Tibial artery (tissue), 4 donors: ENCODE measurements around the gene ZBTB7C.

Experiments
- DNase-seq, 2 donors: peaks; one replicate each; pipeline ENCODE4 v3.0.0-alpha.2; 2019
- H3K27ac ChIP-seq, 2 donors: fragments of 200-600 bp; sonication (generic) in 1 of 2; 1 replicate in 1 of 2; 2 replicates in 1 of 2; pipeline ENCODE4 v1.5.1; 2018 to 2019; ENCODE audit warnings: mild to moderate bottlenecking in 1 of 2
- H3K27me3 ChIP-seq, 2 donors: fragments of 200-600 bp; sonication (generic) in 1 of 2; one replicate each; pipeline versions ENCODE4 v1.5.1 to v1.6.0; 2016 to 2019
- H3K36me3 ChIP-seq, 3 donors: fragments of 200-600 bp; sonication (generic) in 2 of 3; one replicate each; pipeline ENCODE4 v1.5.1; 2016 to 2019; ENCODE audit warnings: mild to moderate bottlenecking in 2 of 3
- H3K4me1 ChIP-seq, 4 donors: fragments of 200-600 bp; sonication (generic) in 2 of 4; 1 replicate in 3 of 4; 2 replicates in 1 of 4; pipeline ENCODE4 v1.5.1; 2016 to 2019
- H3K4me3 ChIP-seq, 2 donors: fragments of 200-600 bp; sonication (generic) in 1 of 2; 1 replicate in 1 of 2; 2 replicates in 1 of 2; pipeline ENCODE4 v1.5.1; 2018 to 2019; ENCODE audit warnings: mild to moderate bottlenecking in 2 of 2
- H3K9me3 ChIP-seq, 3 donors: fragments of 200-600 bp; sonication (generic) in 1 of 3; one replicate each; pipeline ENCODE4 v1.5.1; 2016 to 2019
- CTCF ChIP-seq, 2 experiments: fragments of 200-600 bp in 1 of 2; fragments of 450-650 bp in 1 of 2; IDR thresholded peaks; one replicate each; pipeline ENCODE4 v1.5.1; 2017 to 2019; ENCODE audit warnings: antibody characterized with exemption in 2 of 2, mild to moderate bottlenecking in 1 of 2, moderate library complexity in 1 of 2
- intact Hi-C: fragments of 100-400 bp; cut with DNase I; formaldehyde crosslinking; loops from one replicate; pipeline ENCODE4 v1.15.0; 2023; ENCODE audit warnings: low total_unique reads

ZBTB7C gene

GRCh38 chr18:48321121-48321520 lies 88.1 kb downstream of the ZBTB7C start:
- intact Hi-C loops, result no loop called here
- peaks cover 0 to 10% (median 0%) of the 10 kb centered on the region in 4 donors for H3K4me1 ChIP-seq
- H3K27me3 ChIP-seq, result no peaks in the 10 kb centered on the region
- no peak overlapping the region for H3K4me3 ChIP-seq
- TF ChIP-seq CTCF (IDR thresholded peaks at IDR 0.05), result no peak
- no peak overlapping the region for H3K27ac ChIP-seq
- H3K9me3 ChIP-seq, result no peaks in the 10 kb centered on the region
- no peaks in the 10 kb centered on the region for H3K36me3 ChIP-seq
- DNase-seq, result no peak

GRCh38 chr18:48320639-48320945 lies 88.6 kb downstream of the ZBTB7C start:
- Histone ChIP-seq H3K27ac (no peak overlapping the region), H3K4me1 (peaks cover 0 to 10% (median 0%) of the 10 kb centered on the region in 4 donors), H3K36me3 (no peaks in the 10 kb centered on the region), H3K27me3 (no peaks in the 10 kb centered on the region), H3K4me3 (no peak overlapping the region), H3K9me3 (no peaks in the 10 kb centered on the region)
- TF ChIP-seq CTCF (IDR thresholded peaks at IDR 0.05), result no peak
- intact Hi-C loops, result no loop called here
- no peak for DNase-seq

GRCh38 chr18:48319801-48320638 lies 89.2 kb downstream of the ZBTB7C start:
- no peaks in the 10 kb centered on the region for H3K9me3 ChIP-seq
- H3K27me3 ChIP-seq, result no peaks in the 10 kb centered on the region
- H3K36me3 ChIP-seq, result no peaks in the 10 kb centered on the region
- intact Hi-C loops, result no loop called here
- no peak overlapping the region for H3K27ac ChIP-seq
- TF ChIP-seq CTCF (IDR thresholded peaks at IDR 0.05), result no peak
- H3K4me1 ChIP-seq, result peaks cover 0 to 10% (median 0%) of the 10 kb centered on the region in 4 donors
- no peak overlapping the region for H3K4me3 ChIP-seq
- DNase-seq, result no peak

- intact Hi-C loops, result no loop called here
- Histone ChIP-seq H3K36me3 (no peaks in the 10 kb centered on the region), H3K4me1 (peaks cover 0 to 10% (median 0%) of the 10 kb centered on the region in 4 donors), H3K27ac (no peak overlapping the region), H3K9me3 (no peaks in the 10 kb centered on the region), H3K4me3 (no peak overlapping the region), H3K27me3 (no peaks in the 10 kb centered on the region)
- no peak for TF ChIP-seq CTCF (IDR thresholded peaks at IDR 0.05)
- no peak for DNase-seq
Measured at GRCh38 chr18:48318436-48318835, 90.7 kb downstream of the ZBTB7C start.

GRCh38 chr18:48317781-48318381 lies 91.3 kb downstream of the ZBTB7C start:
- Histone ChIP-seq H3K27me3 (no peaks in the 10 kb centered on the region), H3K9me3 (no peaks in the 10 kb centered on the region), H3K27ac (no peak overlapping the region), H3K4me1 (peaks cover 0 to 10% (median 0%) of the 10 kb centered on the region in 4 donors), H3K36me3 (no peaks in the 10 kb centered on the region), H3K4me3 (no peak overlapping the region)
- DNase-seq, result no peak
- intact Hi-C loops, result no loop called here
- TF ChIP-seq CTCF (IDR thresholded peaks at IDR 0.05), result no peak
